ENCODE measurements around the gene PRG3. TPM values are rescaled to one million over a fixed set of nuclear protein-coding genes. Genes with fewer than 3 reads are reported as not detected.

PRG3 gene
- total and polyA plus RNA-seq, 2 of the 13 experiments (the other 11 are each of a cell fraction or from before 2014, with no cell fraction given), result not detected

DNA sequence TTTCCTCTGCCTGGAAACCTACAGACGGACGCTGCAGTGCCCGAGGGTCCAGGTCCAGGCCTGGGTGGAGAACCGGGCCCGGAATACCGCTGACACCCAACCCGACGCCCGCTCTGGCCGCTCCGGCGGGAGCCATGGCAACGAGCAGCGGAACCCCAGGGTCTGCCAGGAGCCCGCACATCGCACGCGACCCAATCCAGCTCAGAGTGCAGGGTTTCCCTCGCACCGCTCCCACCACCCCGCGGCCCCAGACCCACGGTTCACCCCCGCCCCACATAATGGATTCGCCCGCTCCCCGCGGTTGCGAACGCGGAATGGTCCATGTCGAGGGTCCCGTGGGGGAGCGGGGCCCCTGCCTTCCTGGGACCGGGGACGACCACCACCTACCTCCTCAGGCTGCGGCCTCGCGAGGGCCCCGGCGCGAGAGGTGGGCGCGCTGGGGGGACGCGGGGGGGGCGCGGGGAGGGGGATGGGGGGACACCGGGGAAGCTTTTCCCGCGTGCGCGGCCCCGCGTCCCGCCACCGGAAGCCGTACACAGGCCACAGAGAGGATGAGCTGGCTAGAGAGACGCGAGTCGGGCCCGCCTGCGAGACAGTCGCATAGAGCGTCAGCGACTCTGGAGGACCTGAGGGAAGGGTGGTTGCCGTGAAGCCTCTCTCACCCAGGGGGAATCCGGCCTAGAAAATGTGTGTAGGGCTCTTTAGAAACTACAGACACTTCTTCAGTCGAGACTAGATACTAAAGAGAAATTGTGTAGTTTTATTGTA is 45.4 kb downstream of the PRG3 start, which contains the start of gene SSRP1 (continued):
- no peak for TF ChIP-seq ESRRA (CRISPR knock-in tag; IDR thresholded peaks at IDR 0.05; ENCODE audit: low read depth)
- no peak for TF ChIP-seq ZNF724P (CRISPR knock-in tag; IDR thresholded peaks at IDR 0.05; ENCODE audit: borderline replicate concordance)
- no peak for TF ChIP-seq SETDB1 (CRISPR knock-in tag; IDR thresholded peaks at IDR 0.05; ENCODE audit: borderline replicate concordance)
- TF ChIP-seq ZNF432 (CRISPR knock-in tag; IDR thresholded peaks at IDR 0.05; ENCODE audit: borderline replicate concordance), result no peak
- TF ChIP-seq MTF2 (CRISPR knock-in tag; IDR thresholded peaks at IDR 0.05; ENCODE audit: borderline replicate concordance), result no peak
- TF ChIP-seq, protein P1, sequence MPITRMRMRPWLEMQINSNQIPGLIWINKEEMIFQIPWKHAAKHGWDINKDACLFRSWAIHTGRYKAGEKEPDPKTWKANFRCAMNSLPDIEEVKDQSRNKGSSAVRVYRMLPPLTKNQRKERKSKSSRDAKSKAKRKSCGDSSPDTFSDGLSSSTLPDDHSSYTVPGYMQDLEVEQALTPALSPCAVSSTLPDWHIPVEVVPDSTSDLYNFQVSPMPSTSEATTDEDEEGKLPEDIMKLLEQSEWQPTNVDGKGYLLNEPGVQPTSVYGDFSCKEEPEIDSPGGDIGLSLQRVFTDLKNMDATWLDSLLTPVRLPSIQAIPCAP (CRISPR knock-in tag; IDR thresholded peaks at IDR 0.05; ENCODE audit: low read depth), result no peak
- TF ChIP-seq PLSCR1 (CRISPR knock-in tag; IDR thresholded peaks at IDR 0.05; ENCODE audit: borderline replicate concordance), result no peak
- no peak for TF ChIP-seq MEF2D (CRISPR knock-in tag; IDR thresholded peaks at IDR 0.05)
- TF ChIP-seq FOXK2 (IDR thresholded peaks at IDR 0.05), result peak; percentile 67
- TF ChIP-seq ZNF781 (CRISPR knock-in tag; IDR thresholded peaks at IDR 0.05; ENCODE audit: borderline replicate concordance, not compliant biosample characterization), result peak; percentile 45
- peak; percentile 77 for TF ChIP-seq ETV5 (CRISPR knock-in tag; IDR thresholded peaks at IDR 0.05; ENCODE audit: borderline replicate concordance)
- TF ChIP-seq XBP1 (CRISPR knock-in tag; IDR thresholded peaks at IDR 0.05), result no peak
- TF ChIP-seq, protein P2, sequence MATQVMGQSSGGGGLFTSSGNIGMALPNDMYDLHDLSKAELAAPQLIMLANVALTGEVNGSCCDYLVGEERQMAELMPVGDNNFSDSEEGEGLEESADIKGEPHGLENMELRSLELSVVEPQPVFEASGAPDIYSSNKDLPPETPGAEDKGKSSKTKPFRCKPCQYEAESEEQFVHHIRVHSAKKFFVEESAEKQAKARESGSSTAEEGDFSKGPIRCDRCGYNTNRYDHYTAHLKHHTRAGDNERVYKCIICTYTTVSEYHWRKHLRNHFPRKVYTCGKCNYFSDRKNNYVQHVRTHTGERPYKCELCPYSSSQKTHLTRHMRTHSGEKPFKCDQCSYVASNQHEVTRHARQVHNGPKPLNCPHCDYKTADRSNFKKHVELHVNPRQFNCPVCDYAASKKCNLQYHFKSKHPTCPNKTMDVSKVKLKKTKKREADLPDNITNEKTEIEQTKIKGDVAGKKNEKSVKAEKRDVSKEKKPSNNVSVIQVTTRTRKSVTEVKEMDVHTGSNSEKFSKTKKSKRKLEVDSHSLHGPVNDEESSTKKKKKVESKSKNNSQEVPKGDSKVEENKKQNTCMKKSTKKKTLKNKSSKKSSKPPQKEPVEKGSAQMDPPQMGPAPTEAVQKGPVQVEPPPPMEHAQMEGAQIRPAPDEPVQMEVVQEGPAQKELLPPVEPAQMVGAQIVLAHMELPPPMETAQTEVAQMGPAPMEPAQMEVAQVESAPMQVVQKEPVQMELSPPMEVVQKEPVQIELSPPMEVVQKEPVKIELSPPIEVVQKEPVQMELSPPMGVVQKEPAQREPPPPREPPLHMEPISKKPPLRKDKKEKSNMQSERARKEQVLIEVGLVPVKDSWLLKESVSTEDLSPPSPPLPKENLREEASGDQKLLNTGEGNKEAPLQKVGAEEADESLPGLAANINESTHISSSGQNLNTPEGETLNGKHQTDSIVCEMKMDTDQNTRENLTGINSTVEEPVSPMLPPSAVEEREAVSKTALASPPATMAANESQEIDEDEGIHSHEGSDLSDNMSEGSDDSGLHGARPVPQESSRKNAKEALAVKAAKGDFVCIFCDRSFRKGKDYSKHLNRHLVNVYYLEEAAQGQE (IDR thresholded peaks at IDR 0.05; ENCODE audit: borderline replicate concordance in 1 of 2, low read depth in 1 of 2, low read length in 2 of 2), result no peak
- TF ChIP-seq HDAC6 (IDR thresholded peaks at IDR 0.05; ENCODE audit: low read depth, low read length), result no peak
- TF ChIP-seq SSRP1 (CRISPR knock-in tag; IDR thresholded peaks at IDR 0.05), result no peak
- no peak for TF ChIP-seq ATF7 (IDR thresholded peaks at IDR 0.05)
- no peak for TF ChIP-seq ATF7 (CRISPR knock-in tag; IDR thresholded peaks at IDR 0.05)
- no peak for TF ChIP-seq DMTF1 (CRISPR knock-in tag; IDR thresholded peaks at IDR 0.05)
- TF ChIP-seq FOXA1 (IDR thresholded peaks at IDR 0.05), result no peak
- TF ChIP-seq FOXA1 (CRISPR knock-in tag; IDR thresholded peaks at IDR 0.05), result no peak
- no peak for TF ChIP-seq ZNF30 (CRISPR knock-in tag; IDR thresholded peaks at IDR 0.05)
- no peak for TF ChIP-seq KDM6A (CRISPR knock-in tag; IDR thresholded peaks at IDR 0.05; ENCODE audit: low read depth)

Measured in HepG2 (cell line).